ENCODE measurements around the gene CRYBA4. TPM values are rescaled to one million over a fixed set of nuclear protein-coding genes. Genes with fewer than 3 reads are reported as not detected.
"Not testable (repeated sequence)": the region's sequence is repeated elsewhere in the genome, so short reads cannot be mapped to it uniquely, and the experiment has no call there.

CRYBA4 gene
- total RNA-seq, 1 experiment from 2014 or later = not detected

- in situ Hi-C loops (cut with HindIII; ENCODE audit: low sequenced_read_pairs) = no loop called here
- DNase-seq (ENCODE audit: low spot score) = no peak
These were observed 29.3 kb upstream of the CRYBA4 start for GRCh38 chr22:26592421-26592891.

- no peak for DNase-seq (ENCODE audit: low spot score)
- in situ Hi-C loops (cut with HindIII; ENCODE audit: low sequenced_read_pairs) = no loop called here
These were observed 28.0 kb upstream of the CRYBA4 start for GRCh38 chr22:26593763-26594162.

DNA sequence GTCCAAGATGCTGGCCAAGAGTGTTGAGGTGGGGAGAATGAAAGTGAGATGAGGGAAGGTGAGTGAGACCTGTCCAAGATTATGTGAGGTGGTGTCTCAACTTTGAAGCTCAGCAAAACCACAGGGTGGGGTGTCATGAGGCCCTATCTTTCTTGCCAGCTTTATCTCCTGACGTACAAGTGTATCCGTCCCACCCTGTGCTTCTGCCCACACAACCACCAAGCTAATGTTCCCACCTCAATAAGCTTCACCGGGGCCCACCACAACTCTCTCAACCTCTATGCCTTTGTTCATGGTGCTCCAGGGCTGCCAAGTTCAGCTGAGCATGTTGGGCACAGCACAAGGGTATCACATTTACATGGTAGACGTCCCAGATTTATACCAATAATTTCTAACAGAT is 24.7 kb upstream of the CRYBA4 start:
- in situ Hi-C loops (cut with HindIII; ENCODE audit: low sequenced_read_pairs) = no loop called here

GRCh38 chr22:26597480-26597879 is 24.3 kb upstream of the CRYBA4 start:
- in situ Hi-C loops (cut with HindIII; ENCODE audit: low sequenced_read_pairs) = no loop called here

More for the DNA sequence above, 24.7 kb upstream of the CRYBA4 start:
- no peak for DNase-seq (ENCODE audit: low spot score)

DNA sequence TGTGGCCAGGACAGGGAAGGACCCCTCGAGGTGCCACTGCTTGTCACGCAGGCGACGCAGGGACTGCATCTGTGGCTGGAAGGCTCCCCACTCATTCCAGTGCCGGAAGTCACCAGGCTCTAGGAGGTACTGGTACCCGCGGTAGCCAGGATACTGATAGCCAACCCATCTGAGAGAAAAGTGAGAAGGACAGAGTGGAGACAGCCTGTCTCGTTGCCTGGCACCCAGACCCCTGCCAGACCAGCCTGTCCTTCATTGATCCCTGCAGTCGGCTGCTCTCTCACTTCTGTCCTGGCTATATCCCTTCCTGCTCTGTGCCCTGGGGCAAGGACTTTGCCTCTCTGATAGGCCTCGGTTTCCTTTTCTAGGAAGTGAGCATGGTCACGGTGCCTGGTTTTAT is 22.3 kb upstream of the CRYBA4 start:
- in situ Hi-C loops (cut with HindIII; ENCODE audit: low sequenced_read_pairs) = no loop called here
- DNase-seq (ENCODE audit: low spot score) = no peak

More at GRCh38 chr22:26597480-26597879, 24.3 kb upstream of the CRYBA4 start:
- no peak for DNase-seq (ENCODE audit: low spot score)

- in situ Hi-C loops (cut with HindIII; ENCODE audit: low sequenced_read_pairs) = no loop called here
These were observed 20.0 kb upstream of the CRYBA4 start for GRCh38 chr22:26601726-26602125.

GRCh38 chr22:26602127-26602526 is 19.6 kb upstream of the CRYBA4 start:
- in situ Hi-C loops (cut with HindIII; ENCODE audit: low sequenced_read_pairs) = no loop called here
- no peak for DNase-seq (ENCODE audit: low spot score)

More at GRCh38 chr22:26601726-26602125, 20.0 kb upstream of the CRYBA4 start:
- no peak for DNase-seq (ENCODE audit: low spot score)

GRCh38 chr22:26604368-26604767 is 17.4 kb upstream of the CRYBA4 start:
- in situ Hi-C loops (cut with HindIII; ENCODE audit: low sequenced_read_pairs) = no loop called here

GRCh38 chr22:26606611-26607010 is 15.2 kb upstream of the CRYBA4 start:
- in situ Hi-C loops (cut with HindIII; ENCODE audit: low sequenced_read_pairs) = no loop called here
- no peak for DNase-seq (ENCODE audit: low spot score)

More at GRCh38 chr22:26604368-26604767, 17.4 kb upstream of the CRYBA4 start:
- no peak for DNase-seq (ENCODE audit: low spot score)

- in situ Hi-C loops (cut with HindIII; ENCODE audit: low sequenced_read_pairs) = no loop called here
- no peak for DNase-seq (ENCODE audit: low spot score)
These were observed 13.6 kb upstream of the CRYBA4 start for GRCh38 chr22:26608129-26608528.

DNA sequence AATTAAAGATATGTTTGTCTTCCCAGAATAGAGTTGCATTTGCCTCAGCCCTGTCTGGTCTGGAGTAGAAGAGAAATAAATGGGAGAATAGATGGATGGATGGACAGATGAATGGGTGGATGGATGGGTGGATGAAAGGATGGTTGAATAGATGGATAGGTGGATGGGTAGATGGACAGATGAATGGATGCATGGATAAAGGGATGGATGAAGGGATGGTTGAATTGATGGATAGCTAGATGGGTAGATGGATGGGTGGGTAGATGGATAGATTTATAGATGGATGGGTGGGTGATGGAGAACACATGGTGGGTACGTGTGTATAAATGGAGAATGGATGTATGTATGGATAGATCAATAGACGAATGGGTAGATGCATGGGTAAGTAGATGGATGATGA is 12.5 kb upstream of the CRYBA4 start:
- DNase-seq (ENCODE audit: low spot score) = no peak
- in situ Hi-C loops (cut with HindIII; ENCODE audit: low sequenced_read_pairs) = no loop called here

- in situ Hi-C loops (cut with HindIII; ENCODE audit: low sequenced_read_pairs) = no loop called here
- DNase-seq (ENCODE audit: low spot score) = no peak
These were observed 11.4 kb upstream of the CRYBA4 start for GRCh38 chr22:26610072-26610958.

DNA sequence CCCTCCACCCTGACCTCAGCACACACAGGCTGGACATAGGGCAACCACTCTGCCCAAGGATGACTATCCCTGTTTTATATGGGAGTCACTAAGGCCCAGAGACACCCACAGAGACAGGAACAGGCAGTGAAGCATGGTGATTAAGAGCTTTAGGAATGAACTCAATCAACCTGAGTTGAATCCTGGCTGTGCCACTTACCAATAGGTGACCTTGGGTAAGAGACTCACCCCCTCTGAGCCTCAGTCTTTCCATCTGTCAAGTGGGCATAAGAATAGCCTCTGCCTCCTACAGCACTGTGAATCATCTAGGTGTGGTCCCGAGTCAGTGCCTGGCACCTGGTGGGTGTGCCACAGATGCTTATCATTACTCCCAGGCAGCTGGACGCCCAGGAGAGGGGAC is 10.8 kb upstream of the CRYBA4 start:
- DNase-seq (ENCODE audit: low spot score) = no peak
- in situ Hi-C loops (cut with HindIII; ENCODE audit: low sequenced_read_pairs) = no loop called here

- no peak for DNase-seq (ENCODE audit: low spot score)
- in situ Hi-C loops (cut with HindIII; ENCODE audit: low sequenced_read_pairs) = no loop called here
These were observed 9.1 kb upstream of the CRYBA4 start for GRCh38 chr22:26612652-26613051.

GRCh38 chr22:26613753-26614152 is 8.0 kb upstream of the CRYBA4 start:
- DNase-seq (ENCODE audit: low spot score); in situ Hi-C loops (cut with HindIII; ENCODE audit: low sequenced_read_pairs): not testable (repeated sequence)

DNA sequence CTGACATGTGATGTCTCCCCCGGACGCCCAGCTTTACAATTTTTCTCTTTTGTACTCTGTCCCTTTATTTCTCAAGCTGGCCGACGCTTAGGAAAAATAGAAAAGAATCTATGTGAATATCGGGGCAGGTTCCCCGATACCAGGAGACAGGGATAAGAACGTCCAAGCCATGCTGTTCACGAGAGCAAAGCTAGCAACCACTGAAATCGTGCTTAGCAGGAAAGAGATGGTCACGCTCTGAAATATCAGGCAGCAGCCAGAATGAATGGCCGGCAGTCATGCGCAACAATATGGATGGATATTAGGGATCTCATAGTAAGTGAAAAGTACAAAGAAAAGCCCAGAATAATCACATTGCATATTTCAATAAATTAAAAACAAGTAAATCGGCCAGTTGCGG is 7.4 kb upstream of the CRYBA4 start:
- DNase-seq (ENCODE audit: low spot score) = no peak
- in situ Hi-C loops (cut with HindIII; ENCODE audit: low sequenced_read_pairs) = no loop called here

- in situ Hi-C loops (cut with HindIII; ENCODE audit: low sequenced_read_pairs) = no loop called here
- no peak for DNase-seq (ENCODE audit: low spot score)
These were observed 6.6 kb upstream of the CRYBA4 start for GRCh38 chr22:26615149-26615548.

- no peak for DNase-seq (ENCODE audit: low spot score)
- in situ Hi-C loops (cut with HindIII; ENCODE audit: low sequenced_read_pairs) = no loop called here
These were observed 5.8 kb upstream of the CRYBA4 start for GRCh38 chr22:26615830-26616435.

DNA sequence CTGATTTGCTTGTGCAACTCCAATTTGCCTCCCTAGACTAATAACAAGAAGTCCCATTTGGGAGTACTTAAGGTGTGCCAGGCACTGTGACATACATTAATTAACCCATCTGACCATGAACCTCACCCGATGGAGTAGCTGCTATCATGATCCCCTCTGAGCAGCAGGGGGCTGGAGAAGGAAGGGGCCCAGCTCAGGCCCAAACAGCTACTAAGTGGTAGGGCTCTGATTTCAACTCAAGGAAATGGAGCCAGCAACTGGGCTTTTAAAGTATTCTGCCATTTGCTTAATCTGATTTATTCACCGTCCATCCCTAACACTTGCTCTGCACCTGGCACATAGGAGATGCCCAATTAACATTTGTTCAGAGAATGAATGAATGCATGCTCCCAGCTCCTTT is 5.1 kb upstream of the CRYBA4 start:
- DNase-seq (ENCODE audit: low spot score) = no peak
- in situ Hi-C loops (cut with HindIII; ENCODE audit: low sequenced_read_pairs) = no loop called here
